Measurements from ENCODE around the gene CABCOCO1. TPM values are rescaled to one million over a fixed set of nuclear protein-coding genes. Genes with fewer than 3 reads are reported as not detected.

The CABCOCO1 gene
- total RNA-seq, 2 donors from 2014 or later = not detected

DNA sequence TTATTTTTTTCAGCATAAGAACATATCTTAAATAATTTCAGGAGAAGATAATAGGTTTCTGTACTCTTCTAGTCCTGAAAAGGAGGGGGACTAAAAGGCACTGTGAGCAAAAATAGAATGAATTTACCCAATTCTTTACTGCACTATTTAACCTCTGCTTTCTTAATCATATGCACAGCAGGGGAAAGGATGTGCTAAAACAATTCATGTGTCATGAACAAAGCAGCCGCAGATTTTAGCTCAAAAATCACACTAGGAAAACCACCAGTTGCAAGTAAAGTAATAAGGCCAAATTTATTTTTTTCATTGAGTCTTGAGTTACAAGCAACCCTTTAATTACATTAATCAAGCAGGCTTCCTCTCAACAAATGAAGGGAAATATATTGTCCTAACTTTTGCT is 80.1 kb downstream of the CABCOCO1 start:
- intact Hi-C loops (cut with DNase I) = no loop called here
- Histone ChIP-seq H3K4me3 (no peak overlapping the region), H3K4me1 (peaks cover 5% of the 10 kb centered on the region), H3K27ac (no peak overlapping the region), H3K27me3 (no peaks in the 10 kb centered on the region), H3K36me3 (replicated peaks in 1 of 2; ENCODE audit: insufficient read depth in 1 of 2, low read depth in 2 of 2) (no peaks in the 10 kb centered on the region), H3K9me3 (no peaks in the 10 kb centered on the region)
- 90 to 95% methylated on average over 1 of the region's 1 CpG for WGBS, 2 donors
- ATAC-seq = no peak
- no peak for DNase-seq
- no peak for TF ChIP-seq POLR2A (IDR thresholded peaks at IDR 0.05)
- TF ChIP-seq, protein P1, sequence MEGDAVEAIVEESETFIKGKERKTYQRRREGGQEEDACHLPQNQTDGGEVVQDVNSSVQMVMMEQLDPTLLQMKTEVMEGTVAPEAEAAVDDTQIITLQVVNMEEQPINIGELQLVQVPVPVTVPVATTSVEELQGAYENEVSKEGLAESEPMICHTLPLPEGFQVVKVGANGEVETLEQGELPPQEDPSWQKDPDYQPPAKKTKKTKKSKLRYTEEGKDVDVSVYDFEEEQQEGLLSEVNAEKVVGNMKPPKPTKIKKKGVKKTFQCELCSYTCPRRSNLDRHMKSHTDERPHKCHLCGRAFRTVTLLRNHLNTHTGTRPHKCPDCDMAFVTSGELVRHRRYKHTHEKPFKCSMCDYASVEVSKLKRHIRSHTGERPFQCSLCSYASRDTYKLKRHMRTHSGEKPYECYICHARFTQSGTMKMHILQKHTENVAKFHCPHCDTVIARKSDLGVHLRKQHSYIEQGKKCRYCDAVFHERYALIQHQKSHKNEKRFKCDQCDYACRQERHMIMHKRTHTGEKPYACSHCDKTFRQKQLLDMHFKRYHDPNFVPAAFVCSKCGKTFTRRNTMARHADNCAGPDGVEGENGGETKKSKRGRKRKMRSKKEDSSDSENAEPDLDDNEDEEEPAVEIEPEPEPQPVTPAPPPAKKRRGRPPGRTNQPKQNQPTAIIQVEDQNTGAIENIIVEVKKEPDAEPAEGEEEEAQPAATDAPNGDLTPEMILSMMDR (IDR thresholded peaks at IDR 0.05) = no peak

DNA sequence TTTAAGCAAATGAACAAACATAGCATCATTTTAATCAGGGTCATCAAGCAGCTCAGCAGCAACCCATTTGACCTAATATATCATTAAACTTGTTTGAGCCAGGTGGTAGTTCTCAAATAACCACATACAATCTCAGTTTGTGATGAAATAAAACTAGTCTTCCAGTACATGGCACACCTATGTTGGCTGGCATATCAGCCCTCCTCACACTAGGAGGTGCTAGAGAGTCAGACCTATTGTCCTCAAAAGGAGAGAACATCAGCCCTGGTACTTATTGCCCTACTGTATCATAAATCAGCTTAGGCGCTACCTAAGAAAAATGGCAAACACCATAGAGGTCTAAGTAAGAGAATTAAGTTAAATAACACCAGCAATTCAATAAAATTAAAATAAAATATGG is 81.7 kb downstream of the CABCOCO1 start:
- 96 to 100% methylated on average over 1 of the region's 1 CpG for WGBS, 2 donors
- no peaks in the 10 kb centered on the region for H3K36me3 ChIP-seq (replicated peaks in 1 of 2; ENCODE audit: insufficient read depth in 1 of 2, low read depth in 2 of 2)
- no peak overlapping the region for H3K4me3 ChIP-seq
- H3K9me3 ChIP-seq = no peaks in the 10 kb centered on the region
- no peaks in the 10 kb centered on the region for H3K27me3 ChIP-seq
- no peak for DNase-seq
- ATAC-seq = no peak
- intact Hi-C loops (cut with DNase I) = no loop called here
- TF ChIP-seq, protein P1 (IDR thresholded peaks at IDR 0.05) = no peak
- TF ChIP-seq POLR2A (IDR thresholded peaks at IDR 0.05) = no peak
- H3K27ac ChIP-seq = no peak overlapping the region
- H3K4me1 ChIP-seq = peaks cover 6% of the 10 kb centered on the region

DNA sequence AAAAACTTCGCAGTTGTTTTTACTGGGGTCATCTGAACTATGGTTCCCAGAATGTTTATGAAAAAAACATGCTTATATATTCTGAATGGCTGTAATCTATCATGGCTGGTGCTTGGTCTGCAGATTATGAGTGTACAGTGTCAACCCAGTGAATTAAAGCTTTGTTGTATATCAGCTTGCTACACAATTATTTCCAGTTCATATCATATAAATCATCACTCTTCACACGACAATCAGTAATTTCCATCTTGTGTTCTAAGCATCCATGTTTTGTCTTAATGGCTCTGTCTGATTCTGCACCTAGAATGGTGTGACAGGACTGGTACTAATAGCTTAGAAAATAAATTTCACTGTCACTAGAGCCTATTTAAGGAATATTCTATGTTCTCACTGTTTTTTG is 83.6 kb downstream of the CABCOCO1 start:
- H3K4me3 ChIP-seq = no peak overlapping the region
- intact Hi-C loops (cut with DNase I) = no loop called here
- H3K27me3 ChIP-seq = no peaks in the 10 kb centered on the region
- no peak overlapping the region for H3K27ac ChIP-seq
- DNase-seq = no peak
- no peaks in the 10 kb centered on the region for H3K36me3 ChIP-seq (replicated peaks in 1 of 2; ENCODE audit: insufficient read depth in 1 of 2, low read depth in 2 of 2)
- H3K4me1 ChIP-seq = peaks cover 14% of the 10 kb centered on the region
- TF ChIP-seq POLR2A (IDR thresholded peaks at IDR 0.05) = no peak
- TF ChIP-seq, protein P1 (IDR thresholded peaks at IDR 0.05) = no peak
- no peak for ATAC-seq
- H3K9me3 ChIP-seq = no peaks in the 10 kb centered on the region
- 68 to 80% methylated on average over 2 of the region's 2 CpGs for WGBS, 2 donors

DNA sequence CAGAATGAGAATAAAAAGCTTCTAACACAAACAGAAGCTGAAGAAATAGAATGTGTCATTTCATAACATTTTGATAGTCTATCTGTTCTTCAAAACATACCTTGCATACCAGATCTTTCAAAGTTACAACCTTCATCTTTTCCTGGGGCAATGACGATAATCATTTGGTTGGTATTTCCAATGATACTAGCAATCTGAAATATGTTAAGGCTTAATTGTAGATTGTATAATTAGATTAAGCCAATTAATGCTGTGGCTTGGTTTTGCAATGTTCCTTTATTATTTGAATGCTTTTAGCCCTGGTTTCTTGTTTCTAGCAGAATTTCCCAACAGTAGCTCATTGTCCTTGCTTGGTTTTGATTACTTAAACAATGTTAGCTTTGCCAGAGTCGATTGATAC is 84.6 kb downstream of the CABCOCO1 start:
- WGBS, 2 donors = 39 to 43% methylated on average over 2 of the region's 2 CpGs
- ATAC-seq (no peak), DNase-seq (no peak)
- intact Hi-C loops (cut with DNase I) = no loop called here
- Histone ChIP-seq H3K36me3 (replicated peaks in 1 of 2; ENCODE audit: insufficient read depth in 1 of 2, low read depth in 2 of 2) (no peaks in the 10 kb centered on the region), H3K27ac (no peak overlapping the region), H3K27me3 (no peaks in the 10 kb centered on the region), H3K9me3 (no peaks in the 10 kb centered on the region), H3K4me1 (peaks cover 23% of the 10 kb centered on the region), H3K4me3 (no peak overlapping the region)
- TF ChIP-seq POLR2A (IDR thresholded peaks at IDR 0.05) = no peak
- TF ChIP-seq, protein P1 (IDR thresholded peaks at IDR 0.05) = no peak

DNA sequence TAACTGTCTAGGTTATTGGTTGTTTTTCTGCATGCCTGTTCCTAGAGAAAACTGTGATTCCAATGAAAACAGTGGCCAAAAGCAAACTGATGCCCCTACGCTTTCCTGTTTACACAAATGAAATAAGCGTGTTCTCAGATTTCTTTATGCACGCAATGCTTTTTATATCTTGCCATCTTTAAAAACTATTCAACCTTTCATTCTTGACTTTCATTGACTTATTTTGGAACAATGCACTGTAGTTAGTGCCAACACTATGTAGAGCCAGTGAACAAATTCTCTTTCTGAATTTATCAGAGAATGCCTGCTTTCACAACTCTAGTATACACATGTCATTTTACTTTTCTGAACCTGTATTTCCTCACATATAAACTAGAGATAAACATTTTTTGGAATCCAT is 86.6 kb downstream of the CABCOCO1 start:
- Histone ChIP-seq H3K9me3 (no peaks in the 10 kb centered on the region), H3K27me3 (no peaks in the 10 kb centered on the region), H3K4me1 (peaks cover 28% of the 10 kb centered on the region), H3K36me3 (replicated peaks in 1 of 2; ENCODE audit: insufficient read depth in 1 of 2, low read depth in 2 of 2) (no peaks in the 10 kb centered on the region), H3K27ac (no peak overlapping the region), H3K4me3 (no peak overlapping the region)
- ATAC-seq (no peak), DNase-seq (no peak)
- TF ChIP-seq POLR2A (IDR thresholded peaks at IDR 0.05) = no peak
- TF ChIP-seq, protein P1 (IDR thresholded peaks at IDR 0.05) = no peak
- intact Hi-C loops (cut with DNase I) = no loop called here
- WGBS, 2 donors = 45 to 48% methylated on average over 3 of the region's 3 CpGs

Measured in body of pancreas (tissue), 4 donors.